ENCODE data around the gene ADORA1. TPM values are rescaled to one million over a fixed set of nuclear protein-coding genes. Genes with fewer than 3 reads are reported as not detected.

ADORA1 gene
- total RNA-seq (2013): 0.39 TPM
- polyA plus RNA-seq (1 to 10 TPM in 1 of 3 donors, under 1 TPM in 1, not detected in 1; 0.13 to 1.1 TPM), polyA minus RNA-seq (0.14 TPM in 1 of 2 replicates, not detected in the other), total RNA-seq (0 to 1.2 (median 0.25) reads per million in 11 experiments)

DNA sequence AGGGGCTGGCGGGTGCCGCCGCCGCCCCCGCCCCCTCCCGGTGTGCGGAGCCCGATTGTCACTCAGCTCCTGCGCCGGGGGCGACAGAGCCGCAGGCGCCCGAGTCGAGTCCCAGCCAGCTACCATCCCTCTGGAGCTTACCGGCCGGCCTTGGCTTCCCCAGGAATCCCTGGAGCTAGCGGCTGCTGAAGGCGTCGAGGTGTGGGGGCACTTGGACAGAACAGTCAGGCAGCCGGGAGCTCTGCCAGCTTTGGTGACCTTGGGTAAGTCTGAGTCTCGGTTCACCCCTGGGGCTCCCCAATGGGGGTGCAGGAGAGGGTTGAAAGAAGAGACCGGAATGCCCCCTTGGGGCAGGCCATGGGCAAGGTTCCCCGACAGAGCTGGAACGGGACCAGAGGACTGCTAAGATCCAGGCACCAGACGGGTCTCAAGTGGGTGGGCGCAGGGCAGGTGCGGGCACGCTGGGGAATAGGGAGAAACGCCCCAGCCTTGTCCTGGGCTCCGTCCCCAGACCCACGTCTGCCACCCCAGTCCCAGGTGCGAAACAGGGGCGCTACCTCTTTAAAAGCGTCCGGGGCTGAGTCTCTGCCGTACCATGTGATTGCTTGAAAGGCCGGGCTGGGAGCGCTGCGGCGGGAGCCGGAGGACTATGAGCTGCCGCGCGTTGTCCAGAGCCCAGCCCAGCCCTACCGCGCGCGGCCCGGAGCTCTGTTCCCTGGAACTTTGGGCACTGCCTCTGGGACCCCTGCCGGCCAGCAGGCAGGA is at the start of gene ADORA1:
Gene ADORA1 (plus strand): TSS at position 61 of the 765 bp plus-strand sequence. CDS start 1,116 bp downstream, outside the sequence.
- Mint-ChIP-seq H3K4me3 (peak within 1 kb of the TSS; percentile 67 to 87), H3K36me3 (peaks cover 0 to 7% of the 10 kb centered on the region in 2 donors), H3K4me1 (peaks cover 54% of the 10 kb centered on the region), H3K9me3 (peaks cover 0 to 10% (median 2%) of the 10 kb centered on the region in 7 donors), H3K27ac (peak within 1 kb of the TSS in 2 of 7 donors; percentile 33 to 45), H3K27me3 (ENCODE audit: low read depth in 3 of 3) (peaks cover 52 to 78% (median 77%) of the 10 kb centered on the region in 3 donors)
- no peaks in the 10 kb centered on the region for H3K36me3 ChIP-seq (replicated peaks in 1 of 2; ENCODE audit: control insufficient read depth in 1 of 2, insufficient read depth in 2 of 2, low read length in 2 of 2)
- peaks cover 0 to 9% of the 10 kb centered on the region in 2 donors for H3K9me3 ChIP-seq (replicated peaks in 1 of 2; ENCODE audit: control insufficient read depth in 1 of 2, insufficient read depth in 1 of 2, low read length in 2 of 2)
- peak in 1 of 3 donors; percentile 12 for DNase-seq
- peaks cover 43 to 68% of the 10 kb centered on the region in 2 donors for H3K27me3 ChIP-seq (ENCODE audit: control insufficient read depth in 2 of 2, insufficient read depth in 2 of 2, low read length in 2 of 2)
- 1% methylated on average over 46 of the region's 51 CpGs for WGBS (ENCODE audit: insufficient coverage)
- peaks cover 54 to 57% of the 10 kb centered on the region in 2 donors for H3K4me1 ChIP-seq (ENCODE audit: control insufficient read depth in 1 of 2, insufficient read depth in 2 of 2, low read length in 2 of 2)
- H3K4me3 ChIP-seq (replicated peaks in 1 of 3; ENCODE audit: low read depth in 2 of 3, low read length in 3 of 3): peak within 1 kb of the TSS in 1 of 3 experiments; percentile 14
- no peak for TF ChIP-seq CTCF (IDR thresholded peaks at IDR 0.05)
- no peak within 1 kb of the TSS for H3K9ac ChIP-seq (ENCODE audit: insufficient read depth, low read length, poor library complexity, severe bottlenecking)
- H3K27ac ChIP-seq (ENCODE audit: low read depth in 1 of 2, low read length in 2 of 2): no peak within 1 kb of the TSS
- H2AFZ ChIP-seq (ENCODE audit: insufficient read depth, low read depth, low read length, poor library complexity, severe bottlenecking): no peak within 1 kb of the TSS
- H3K79me2 ChIP-seq (ENCODE audit: insufficient read depth, low read length): no peaks in the 10 kb centered on the region
- intact Hi-C loops (cut with micrococcal nuclease): loop anchor here (5.0 to 10.0 kb wide), 2 partner anchors 49 to 83 kb away; partner anchors contain the start of gene MYBPH (in 1 of the 2)
- peak within 1 kb of the TSS; percentile 6 for H3K4me2 ChIP-seq (replicated peaks; ENCODE audit: extremely low read depth, low read length, poor library complexity, severe bottlenecking)
- no peaks in the 10 kb centered on the region for H4K20me1 ChIP-seq (ENCODE audit: insufficient read depth, low read length)

DNA sequence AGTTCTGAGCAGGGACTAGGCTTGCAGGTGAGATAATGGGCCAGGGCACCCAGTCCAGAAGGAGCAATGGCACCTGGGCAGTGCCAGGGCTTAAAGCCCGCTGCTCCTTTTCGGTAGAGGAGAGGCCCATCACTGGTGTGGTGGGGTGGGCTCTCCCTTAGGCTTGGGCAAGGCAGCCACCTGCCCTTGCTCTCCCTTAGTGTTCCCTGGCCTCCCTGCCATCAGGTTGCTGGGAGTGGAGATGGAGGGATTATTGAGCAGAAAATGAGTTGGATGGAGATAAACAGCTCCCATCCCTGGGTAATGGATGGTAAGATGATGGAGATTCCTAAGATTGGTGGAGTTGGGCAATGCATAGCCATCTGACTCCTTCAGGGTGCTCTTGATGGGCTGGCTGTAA is 49.6 kb upstream of the ADORA1 start:
- Mint-ChIP-seq H3K4me1 (peaks cover 49% of the 10 kb centered on the region), H3K36me3 (peaks cover 22 to 31% of the 10 kb centered on the region in 2 donors), H3K4me3 (no peak overlapping the region), H3K27ac (peak overlapping the region in 2 of 7 donors; percentile 6 to 41), H3K9me3 (peaks cover 0 to 2% (median 0%) of the 10 kb centered on the region in 7 donors), H3K27me3 (ENCODE audit: low read depth in 3 of 3) (peaks cover 0 to 6% (median 5%) of the 10 kb centered on the region in 3 donors)
- Histone ChIP-seq H4K20me1 (ENCODE audit: insufficient read depth, low read length) (no peaks in the 10 kb centered on the region), H3K4me2 (replicated peaks; ENCODE audit: extremely low read depth, low read length, poor library complexity, severe bottlenecking) (no peak overlapping the region), H3K36me3 (replicated peaks in 1 of 2; ENCODE audit: control insufficient read depth in 1 of 2, insufficient read depth in 2 of 2, low read length in 2 of 2) (no peaks in the 10 kb centered on the region), H2AFZ (ENCODE audit: insufficient read depth, low read depth, low read length, poor library complexity, severe bottlenecking) (no peak overlapping the region), H3K9ac (ENCODE audit: insufficient read depth, low read length, poor library complexity, severe bottlenecking) (no peak overlapping the region), H3K4me3 (replicated peaks in 1 of 3; ENCODE audit: low read depth in 2 of 3, low read length in 3 of 3) (no peak overlapping the region), H3K27me3 (ENCODE audit: control insufficient read depth in 2 of 2, insufficient read depth in 2 of 2, low read length in 2 of 2) (no peaks in the 10 kb centered on the region), H3K4me1 (ENCODE audit: control insufficient read depth in 1 of 2, insufficient read depth in 2 of 2, low read length in 2 of 2) (peaks cover 32 to 34% of the 10 kb centered on the region in 2 donors), H3K27ac (ENCODE audit: low read depth in 1 of 2, low read length in 2 of 2) (no peak overlapping the region), H3K9me3 (replicated peaks in 1 of 2; ENCODE audit: control insufficient read depth in 1 of 2, insufficient read depth in 1 of 2, low read length in 2 of 2) (no peaks in the 10 kb centered on the region), H3K79me2 (ENCODE audit: insufficient read depth, low read length) (peaks cover 5% of the 10 kb centered on the region)
- intact Hi-C loops (cut with micrococcal nuclease): no loop called here
- WGBS (ENCODE audit: insufficient coverage): 100% methylated on average over 2 of the region's 2 CpGs
- no peak for TF ChIP-seq CTCF (IDR thresholded peaks at IDR 0.05)
- no peak for DNase-seq

Data from CD14-positive monocyte (primary cell).